PC-3 (cell line): ENCODE data around the gene IL1RAPL2. TPM values are rescaled to one million over a fixed set of nuclear protein-coding genes. Genes with fewer than 3 reads are reported as not detected.

Experiments used
- ATAC-seq: fragments of 200-7000 bp; cut with Tn5 transposase; 2 replicates; pipeline ENCODE4 v1.9.1; 2020; ENCODE audit warnings: mild to moderate bottlenecking, moderate library complexity
- BruUV-seq: library from RNA; stranded (reverse); fragments of 400-500 nt; replicated peaks from 2 replicates; lab custom pipeline; 2021; lab: Mats Ljungman, UMichigan
- CTCF ChIA-PET: fragments of 300-600 bp; sonication (Branson Sonifier 250); formaldehyde crosslinking; loops from one replicate; lab custom pipeline; 2022; ENCODE audit warnings: antibody characterized with exemption; lab: Charles Lee
- POLR2A ChIA-PET: fragments of 300-600 bp; sonication (Branson Sonifier 250); formaldehyde crosslinking; loops from one replicate; lab custom pipeline; 2022; ENCODE audit warnings: antibody characterized with exemption; ENCODE audit not compliant: unreplicated experiment; lab: Charles Lee
- DNase-seq: peaks from one replicate; pipeline ENCODE4 v3.0.0-alpha.2; 2015
- H2AFZ ChIP-seq: fragments of 300-600 bp; sonication (generic); 2 replicates; pipeline ENCODE4 v1.6.0; 2016; ENCODE audit warnings: antibody characterized with exemption, low read length
- H3F3A ChIP-seq: fragments of 300-600 bp; sonication (generic); one replicate; pipeline ENCODE4 v1.6.0; 2017; ENCODE audit warnings: antibody characterized with exemption, low read length, control low read depth, mild to moderate bottlenecking; ENCODE audit not compliant: unreplicated experiment
- H3K27ac ChIP-seq: fragments of 300-600 bp; sonication (generic); 2 replicates; pipeline ENCODE4 v1.5.1; 2016; ENCODE audit warnings: mild to moderate bottlenecking, low read length
- H3K27me3 ChIP-seq: fragments of 300-600 bp; sonication (generic); 2 replicates; pipeline ENCODE4 v1.6.1; 2016; ENCODE audit warnings: low read length, mixed read lengths
- H3K36me3 ChIP-seq: fragments of 300-600 bp; sonication (generic); 2 replicates; pipeline ENCODE4 v1.6.1; 2016; ENCODE audit warnings: low read depth, mixed run types, low read length, mixed read lengths
- H3K4me1 ChIP-seq: fragments of 300-600 bp; sonication (generic); 2 replicates; pipeline ENCODE4 v1.5.1; 2016; ENCODE audit warnings: low read length; ENCODE audit not compliant: insufficient read depth
- H3K4me2 ChIP-seq: fragments of 300-600 bp; sonication (generic); 2 replicates; pipeline ENCODE4 v1.6.0; 2016; ENCODE audit warnings: low read length
- H3K4me3 ChIP-seq: fragments of 300-600 bp; sonication (generic); 2 replicates; pipeline ENCODE4 v1.5.1; 2016; ENCODE audit warnings: mild to moderate bottlenecking, low read length, mixed read lengths
- H3K79me2 ChIP-seq: fragments of 300-600 bp; sonication (generic); 2 replicates; pipeline ENCODE4 v1.6.1; 2017; ENCODE audit warnings: low read length, mixed read lengths
- H3K9ac ChIP-seq: fragments of 300-600 bp; sonication (generic); 2 replicates; pipeline ENCODE4 v1.6.0; 2016; ENCODE audit warnings: mild to moderate bottlenecking, low read length
- H3K9me2 ChIP-seq: fragments of 300-600 bp; sonication (generic); replicated peaks from 2 replicates; pipeline ENCODE4 v1.6.1; 2016; ENCODE audit warnings: mixed run types, low read length, mixed read lengths
- H3K9me3 ChIP-seq: fragments of 300-600 bp; sonication (generic); 2 replicates; pipeline ENCODE4 v1.6.1; 2016; ENCODE audit warnings: low read length, mixed read lengths
- H4K20me1 ChIP-seq: fragments of 300-600 bp; sonication (generic); 2 replicates; pipeline ENCODE4 v1.6.1; 2016; ENCODE audit warnings: low read length, mixed read lengths
- CTCF ChIP-seq: fragments of 300-600 bp; sonication (generic); conservative IDR thresholded peaks from 2 replicates; pipeline ENCODE4 v1.5.1; 2017; ENCODE audit warnings: antibody characterized with exemption, low read depth, mild to moderate bottlenecking, low read length
- EZH2 ChIP-seq: fragments of 300-600 bp; sonication (generic); IDR thresholded peaks from one replicate; pipeline ENCODE4 v1.6.1; 2017; ENCODE audit warnings: antibody characterized with exemption, mild to moderate bottlenecking, low read length; ENCODE audit not compliant: unreplicated experiment
- EZH2phosphoT487 ChIP-seq: fragments of 300-600 bp; sonication (generic); IDR thresholded peaks from 2 replicates; pipeline ENCODE4 v1.6.1; 2018; ENCODE audit warnings: mild to moderate bottlenecking, antibody characterized with exemption, low read length, borderline replicate concordance
- intact Hi-C: fragments of 100-400 bp; cut with micrococcal nuclease; formaldehyde crosslinking; loops from 2 replicates; pipeline ENCODE4 v1.9.0; 2023
- total RNA-seq: library from RNA; depleted of rRNA; stranded (reverse); fragments of >200 nt; gene quantifications from 2 replicates; pipeline ENCODE4 v1.2.3, GENCODE V29; 2014

The IL1RAPL2 gene
- total RNA-seq, 1 experiment from 2014 or later: 0.62 TPM

GRCh38 chrX:105241056-105241455 lies 675.1 kb downstream of the IL1RAPL2 start:
- Histone ChIP-seq H3K36me3 (no peaks in the 10 kb centered on the region), H3F3A (no peaks in the 10 kb centered on the region), H3K27me3 (no peaks in the 10 kb centered on the region), H3K9me3 (no peaks in the 10 kb centered on the region), H3K4me1 (no peaks in the 10 kb centered on the region), H3K79me2 (no peaks in the 10 kb centered on the region), H2AFZ (no peak overlapping the region), H3K9me2 (no peaks in the 10 kb centered on the region), H3K27ac (no peak overlapping the region), H3K4me3 (no peak overlapping the region), H3K4me2 (no peak overlapping the region), H4K20me1 (no peaks in the 10 kb centered on the region), H3K9ac (no peak overlapping the region)
- ChIA-PET POLR2A (no interaction called here), CTCF (no interaction called here)
- DNase-seq: peak; percentile 10
- no TSS peak for BruUV-seq
- ATAC-seq: no peak
- intact Hi-C loops: no loop called here
- TF ChIP-seq EZH2phosphoT487: no peak
- TF ChIP-seq CTCF: no peak
- TF ChIP-seq EZH2: no peak

- no peak for TF ChIP-seq EZH2
- ChIA-PET CTCF (no interaction called here), POLR2A (no interaction called here)
- DNase-seq (no peak), ATAC-seq (no peak)
- no peaks in the 10 kb centered on the region for H3K9me2 ChIP-seq
- H3K4me3 ChIP-seq: no peak overlapping the region
- H3F3A ChIP-seq: no peaks in the 10 kb centered on the region
- no peaks in the 10 kb centered on the region for H3K27me3 ChIP-seq
- no peak overlapping the region for H3K27ac ChIP-seq
- no TSS peak for BruUV-seq
- H3K4me1 ChIP-seq: no peaks in the 10 kb centered on the region
- H4K20me1 ChIP-seq: no peaks in the 10 kb centered on the region
- no peak overlapping the region for H2AFZ ChIP-seq
- no peak overlapping the region for H3K9ac ChIP-seq
- intact Hi-C loops: no loop called here
- H3K4me2 ChIP-seq: no peak overlapping the region
- H3K36me3 ChIP-seq: no peaks in the 10 kb centered on the region
- H3K79me2 ChIP-seq: no peaks in the 10 kb centered on the region
- no peaks in the 10 kb centered on the region for H3K9me3 ChIP-seq
Measured at GRCh38 chrX:105260291-105261043, 694.5 kb downstream of the IL1RAPL2 start.

- no peaks in the 10 kb centered on the region for H3F3A ChIP-seq
- no peak for TF ChIP-seq EZH2
- no peak for TF ChIP-seq CTCF
- TF ChIP-seq EZH2phosphoT487: no peak
- no peaks in the 10 kb centered on the region for H3K4me1 ChIP-seq
- ChIA-PET CTCF (no interaction called here), POLR2A (no interaction called here)
- peak; percentile 59 for DNase-seq
- intact Hi-C loops: no loop called here
- no peak overlapping the region for H3K4me3 ChIP-seq
- H2AFZ ChIP-seq: no peak overlapping the region
- H3K27ac ChIP-seq: no peak overlapping the region
- BruUV-seq: no TSS peak
- no peak overlapping the region for H3K9ac ChIP-seq
- no peak overlapping the region for H3K4me2 ChIP-seq
- no peaks in the 10 kb centered on the region for H3K9me2 ChIP-seq
- H4K20me1 ChIP-seq: no peaks in the 10 kb centered on the region
- ATAC-seq: no peak
- no peaks in the 10 kb centered on the region for H3K9me3 ChIP-seq
- no peaks in the 10 kb centered on the region for H3K36me3 ChIP-seq
- no peaks in the 10 kb centered on the region for H3K79me2 ChIP-seq
- H3K27me3 ChIP-seq: no peaks in the 10 kb centered on the region
Measured at GRCh38 chrX:105263171-105263570, 697.2 kb downstream of the IL1RAPL2 start.
